Kidney (tissue), 14 donors: ENCODE measurements around the gene CRTAC1. TPM values are rescaled to one million over a fixed set of nuclear protein-coding genes. Genes with fewer than 3 reads are reported as not detected.

ENCODE experiments used
- DNase-seq, 5 donors: peaks; one replicate each; pipeline ENCODE4 v3.0.0-alpha.2; 2013 to 2020
- FAIRE-seq: peaks from 2 replicates; lab custom pipeline; 2012; peaks lifted over from hg19 to GRCh38; lab: Jason Lieb, UNC
- H3K27ac ChIP-seq, 2 donors: one replicate each; pipeline ENCODE4 v1.7.0; 2013; ENCODE audit warnings: low read depth in 2 of 2, low read length in 2 of 2, inconsistent platforms in 1 of 2
- H3K27me3 ChIP-seq: one replicate; pipeline ENCODE4 v1.7.1; 2013; ENCODE audit warnings: low read length, inconsistent platforms; ENCODE audit not compliant: control insufficient read depth, insufficient read depth
- H3K36me3 ChIP-seq, 3 donors: one replicate each; pipeline versions ENCODE4 v1.7.0 to v1.7.1; 2013; ENCODE audit warnings: low read length in 3 of 3, control low read depth in 1 of 3, inconsistent platforms in 1 of 3; ENCODE audit not compliant: insufficient read depth in 3 of 3, control insufficient read depth in 2 of 3
- H3K4me1 ChIP-seq, 3 donors: one replicate each; pipeline versions ENCODE4 v1.7.0 to v1.7.1; 2013; ENCODE audit warnings: low read length in 3 of 3, inconsistent platforms in 1 of 3, low read depth in 1 of 3; ENCODE audit not compliant: control insufficient read depth in 2 of 3, insufficient read depth in 2 of 3
- H3K4me3 ChIP-seq, 3 donors: one replicate each; pipeline versions ENCODE4 v1.7.0 to v1.8.1; 2013; ENCODE audit warnings: low read length in 3 of 3, control low read depth in 1 of 3, inconsistent platforms in 1 of 3
- H3K9ac ChIP-seq, 3 donors: one replicate each; pipeline versions ENCODE4 v1.7.0 to v1.7.1; 2013; ENCODE audit warnings: low read length in 3 of 3, control low read depth in 1 of 3, inconsistent platforms in 1 of 3
- H3K9me3 ChIP-seq, 3 donors: one replicate each; pipeline versions ENCODE4 v1.7.0 to v1.7.1; 2013; ENCODE audit warnings: low read length in 3 of 3, control low read depth in 1 of 3, inconsistent platforms in 1 of 3; ENCODE audit not compliant: control insufficient read depth in 2 of 3, insufficient read depth in 1 of 3
- intact Hi-C: fragments of 100-400 bp; cut with DNase I; formaldehyde crosslinking; loops from one replicate; pipeline ENCODE4 v1.11.1; 2022
- polyA plus RNA-seq: library from polyadenylated mRNA; stranded (reverse); fragments of 350-450 nt; fragmentation: Illumina TruSeq; extraction: RNeasy Lipid Tissue Mini Kit (QIAGEN cat#74804); gene quantifications from one replicate; pipeline ENCODE4 v1.2.3, GENCODE V29; 2014; ENCODE audit warnings: low read depth, low replicate concordance; ENCODE audit not compliant: insufficient read depth
- total RNA-seq: library from RNA; stranded (reverse); fragmentation: NEBNext Ultra II Directional; extraction: Animal tissue kit (Norgen Biotek cat#: 25700); gene quantifications from one replicate; pipeline ENCODE4 v1.2.1, GENCODE V29; 2021
- TF ChIP-seq, protein P1 (sequence below): IDR thresholded peaks from 3 replicates; pipeline ENCODE4 v1.5.1; 2012; ENCODE audit warnings: mild to moderate bottlenecking, moderate library complexity, borderline replicate concordance; ENCODE audit not compliant: insufficient read depth; ENCODE audit errors: extremely low read depth
- donor health status: control.
- donor health status: control.
- donor health status: control.
- donor health status: control.
- donor health status: control.
- donor health status: DM: yes; HTN: yes; CAD: no.
- donor health status: Normal renal cell carcinoma (clear cell type).

The CRTAC1 gene
- total and polyA plus RNA-seq, 2 donors from 2014 or later = 6.1 to 7.2 TPM

DNA sequence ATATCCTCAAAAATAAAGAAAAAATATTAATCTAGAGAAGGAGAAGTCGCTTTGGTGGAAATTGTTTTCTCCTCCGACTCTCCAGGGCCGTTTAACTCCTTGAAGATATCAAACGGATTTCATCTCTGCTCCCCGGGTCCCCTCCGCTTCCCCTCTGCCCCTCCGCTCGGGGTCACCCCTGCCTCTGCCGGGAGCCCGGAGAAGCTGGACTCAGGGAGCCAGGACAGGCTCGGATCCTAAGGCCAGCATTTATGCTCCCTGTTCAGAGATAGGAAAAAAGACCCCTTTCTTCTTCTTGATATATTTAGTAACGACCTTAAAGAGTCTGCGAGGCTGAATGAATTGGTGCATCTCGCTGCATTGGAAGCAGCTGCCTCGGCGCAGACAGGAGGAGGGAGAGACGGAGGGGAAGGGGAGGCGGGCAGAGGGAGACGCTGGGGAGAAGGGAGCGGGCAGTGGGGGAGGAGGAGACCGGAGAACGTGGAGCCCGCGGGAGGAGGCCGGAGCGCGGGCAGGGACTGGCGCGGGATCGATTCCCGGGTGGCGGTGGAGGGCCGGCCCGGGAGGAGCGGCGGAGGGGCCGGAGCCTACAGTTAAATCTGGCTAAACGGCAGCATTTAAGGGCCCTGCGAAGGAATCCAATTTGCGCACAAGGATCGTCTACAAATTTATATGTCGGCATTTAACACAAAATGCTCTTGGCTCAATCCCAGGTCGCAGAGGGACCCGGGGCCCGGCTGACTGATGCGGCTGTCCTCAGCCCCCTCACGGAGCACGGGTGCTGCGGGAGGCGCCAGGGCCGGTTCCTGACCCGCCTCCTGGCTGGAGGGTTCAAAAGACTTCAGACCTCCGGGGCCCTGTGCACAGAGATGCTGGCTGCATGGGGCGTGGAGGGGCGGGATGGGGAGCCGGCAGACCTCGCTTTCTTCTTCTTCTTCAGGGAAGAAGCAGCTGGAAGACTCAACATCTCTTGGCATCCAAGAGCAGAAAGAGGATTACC is 55.6 kb downstream of the CRTAC1 start:
- Histone ChIP-seq H3K36me3 (no peaks in the 10 kb centered on the region), H3K4me3 (no peak overlapping the region), H3K27ac (no peak overlapping the region), H3K4me1 (no peaks in the 10 kb centered on the region), H3K27me3 (peaks cover 10% of the 10 kb centered on the region), H3K9ac (no peak overlapping the region), H3K9me3 (no peaks in the 10 kb centered on the region)
- DNase-seq (peak in 3 of 5 donors; percentile 12 to 21 (median 13)), FAIRE-seq (no peak)
- intact Hi-C loops = no loop called here
- TF ChIP-seq, protein P1, sequence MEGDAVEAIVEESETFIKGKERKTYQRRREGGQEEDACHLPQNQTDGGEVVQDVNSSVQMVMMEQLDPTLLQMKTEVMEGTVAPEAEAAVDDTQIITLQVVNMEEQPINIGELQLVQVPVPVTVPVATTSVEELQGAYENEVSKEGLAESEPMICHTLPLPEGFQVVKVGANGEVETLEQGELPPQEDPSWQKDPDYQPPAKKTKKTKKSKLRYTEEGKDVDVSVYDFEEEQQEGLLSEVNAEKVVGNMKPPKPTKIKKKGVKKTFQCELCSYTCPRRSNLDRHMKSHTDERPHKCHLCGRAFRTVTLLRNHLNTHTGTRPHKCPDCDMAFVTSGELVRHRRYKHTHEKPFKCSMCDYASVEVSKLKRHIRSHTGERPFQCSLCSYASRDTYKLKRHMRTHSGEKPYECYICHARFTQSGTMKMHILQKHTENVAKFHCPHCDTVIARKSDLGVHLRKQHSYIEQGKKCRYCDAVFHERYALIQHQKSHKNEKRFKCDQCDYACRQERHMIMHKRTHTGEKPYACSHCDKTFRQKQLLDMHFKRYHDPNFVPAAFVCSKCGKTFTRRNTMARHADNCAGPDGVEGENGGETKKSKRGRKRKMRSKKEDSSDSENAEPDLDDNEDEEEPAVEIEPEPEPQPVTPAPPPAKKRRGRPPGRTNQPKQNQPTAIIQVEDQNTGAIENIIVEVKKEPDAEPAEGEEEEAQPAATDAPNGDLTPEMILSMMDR = no peak

- Histone ChIP-seq H3K9ac (no peak overlapping the region), H3K36me3 (no peaks in the 10 kb centered on the region), H3K4me1 (no peaks in the 10 kb centered on the region), H3K27me3 (peaks cover 10% of the 10 kb centered on the region), H3K27ac (no peak overlapping the region), H3K4me3 (no peak overlapping the region), H3K9me3 (no peaks in the 10 kb centered on the region)
- DNase-seq = no peak
- intact Hi-C loops = no loop called here
- FAIRE-seq = no peak
- TF ChIP-seq, protein P1 = no peak
These were observed 56.3 kb downstream of the CRTAC1 start for GRCh38 chr10:97974100-97974499.

GRCh38 chr10:97969538-97970079 is 60.8 kb downstream of the CRTAC1 start:
- H3K4me3 ChIP-seq = no peak overlapping the region
- H3K9ac ChIP-seq = no peak overlapping the region
- no peak overlapping the region for H3K27ac ChIP-seq
- H3K4me1 ChIP-seq = no peaks in the 10 kb centered on the region
- intact Hi-C loops = no loop called here
- H3K27me3 ChIP-seq = peaks cover 3% of the 10 kb centered on the region
- H3K36me3 ChIP-seq = no peaks in the 10 kb centered on the region
- FAIRE-seq (no peak), DNase-seq (no peak)
- no peaks in the 10 kb centered on the region for H3K9me3 ChIP-seq
- TF ChIP-seq, protein P1 = no peak
